GM06990 (cell line): ENCODE data around the gene SLC25A42.

Source experiments
- DNase-seq: peaks from one replicate; pipeline ENCODE4 v3.0.0-alpha.2; 2011; ENCODE audit not compliant: insufficient read length; ENCODE audit errors: extremely low read depth
- H3K27me3 ChIP-seq: replicated peaks from 2 replicates; pipeline ENCODE4 v1.6.0; 2011; ENCODE audit warnings: low read length; ENCODE audit not compliant: control insufficient read depth, insufficient read depth
- H3K36me3 ChIP-seq: 2 replicates; pipeline ENCODE4 v1.5.1; 2011; ENCODE audit warnings: low read length; ENCODE audit not compliant: control insufficient read depth, insufficient read depth
- H3K4me3 ChIP-seq: replicated peaks from 2 replicates; pipeline ENCODE4 v1.5.1; 2011; ENCODE audit warnings: low read depth, mild to moderate bottlenecking, control low read depth, low read length
- TF ChIP-seq, protein P1 (sequence below): IDR thresholded peaks from 2 replicates; pipeline ENCODE4 v1.5.1; 2011; ENCODE audit warnings: low read length, control low read depth, mild to moderate bottlenecking, inconsistent platforms; ENCODE audit not compliant: insufficient read depth, poor library complexity, severe bottlenecking

SLC25A42 gene

DNA sequence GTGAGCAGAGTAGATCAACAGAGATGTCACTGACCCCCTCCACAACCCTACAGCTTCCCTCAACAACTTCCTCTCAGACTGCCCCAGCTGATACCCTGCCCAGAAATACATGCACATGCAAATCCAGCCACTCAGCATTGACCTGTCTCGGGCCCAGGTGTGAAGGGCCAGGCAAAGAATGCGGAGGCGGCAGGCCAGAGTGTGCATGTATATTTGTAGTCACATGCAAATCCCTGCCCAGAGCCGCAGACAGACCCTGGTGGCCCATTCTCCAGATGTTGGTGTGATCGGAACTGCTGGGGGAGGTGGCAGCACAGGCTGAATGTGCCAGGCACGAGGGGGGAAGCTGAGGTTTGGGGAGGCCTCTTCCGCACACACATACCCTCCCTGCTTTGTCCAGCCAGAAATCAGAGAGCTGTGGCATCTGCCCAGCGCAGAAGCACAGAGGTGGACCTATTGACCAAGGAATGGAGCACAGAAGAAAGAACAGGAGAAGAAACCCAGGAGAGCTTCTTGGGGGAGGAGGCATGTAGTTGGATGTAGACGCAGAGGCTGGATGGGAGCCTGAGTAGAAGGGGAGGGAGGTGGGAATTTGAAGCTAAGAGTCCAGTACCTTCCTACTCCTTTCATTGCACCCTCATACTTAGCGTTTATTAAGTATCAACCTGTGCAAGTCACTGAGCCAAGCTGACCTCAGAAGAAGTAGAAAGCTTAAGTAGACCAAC is 91.9 kb downstream of the SLC25A42 start:
- Histone ChIP-seq H3K27me3 (no peaks in the 10 kb centered on the region), H3K36me3 (no peaks in the 10 kb centered on the region; the same call in none of the 2 replicates), H3K4me3 (no peak overlapping the region)
- DNase-seq: peak; percentile 86
- TF ChIP-seq, protein P1, sequence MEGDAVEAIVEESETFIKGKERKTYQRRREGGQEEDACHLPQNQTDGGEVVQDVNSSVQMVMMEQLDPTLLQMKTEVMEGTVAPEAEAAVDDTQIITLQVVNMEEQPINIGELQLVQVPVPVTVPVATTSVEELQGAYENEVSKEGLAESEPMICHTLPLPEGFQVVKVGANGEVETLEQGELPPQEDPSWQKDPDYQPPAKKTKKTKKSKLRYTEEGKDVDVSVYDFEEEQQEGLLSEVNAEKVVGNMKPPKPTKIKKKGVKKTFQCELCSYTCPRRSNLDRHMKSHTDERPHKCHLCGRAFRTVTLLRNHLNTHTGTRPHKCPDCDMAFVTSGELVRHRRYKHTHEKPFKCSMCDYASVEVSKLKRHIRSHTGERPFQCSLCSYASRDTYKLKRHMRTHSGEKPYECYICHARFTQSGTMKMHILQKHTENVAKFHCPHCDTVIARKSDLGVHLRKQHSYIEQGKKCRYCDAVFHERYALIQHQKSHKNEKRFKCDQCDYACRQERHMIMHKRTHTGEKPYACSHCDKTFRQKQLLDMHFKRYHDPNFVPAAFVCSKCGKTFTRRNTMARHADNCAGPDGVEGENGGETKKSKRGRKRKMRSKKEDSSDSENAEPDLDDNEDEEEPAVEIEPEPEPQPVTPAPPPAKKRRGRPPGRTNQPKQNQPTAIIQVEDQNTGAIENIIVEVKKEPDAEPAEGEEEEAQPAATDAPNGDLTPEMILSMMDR: no peak

DNA sequence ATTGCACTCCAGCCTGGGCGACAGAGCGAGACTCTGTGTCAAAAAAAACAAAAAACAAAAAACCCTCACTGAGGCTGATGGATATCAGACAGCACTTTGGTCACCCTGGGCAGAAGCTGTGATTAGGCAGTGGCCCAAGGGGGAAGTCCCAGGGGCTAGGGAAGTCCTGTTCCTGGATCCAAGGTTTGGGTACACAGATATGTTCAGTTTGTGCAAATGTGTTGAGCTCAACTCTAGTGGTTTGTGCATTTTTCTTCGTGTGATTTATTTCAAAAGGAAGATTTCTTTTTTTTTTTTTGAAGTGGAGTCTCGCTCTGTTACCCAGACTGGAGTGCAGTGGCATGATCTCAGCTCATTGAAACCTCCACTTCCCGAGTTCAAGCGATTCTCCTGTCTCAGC is 94.0 kb downstream of the SLC25A42 start:
- Histone ChIP-seq H3K4me3 (no peak overlapping the region), H3K36me3 (no peaks in the 10 kb centered on the region; the same call in 1 of the 2 replicates), H3K27me3 (no peaks in the 10 kb centered on the region)
- no peak for DNase-seq
- TF ChIP-seq, protein P1: no peak

DNA sequence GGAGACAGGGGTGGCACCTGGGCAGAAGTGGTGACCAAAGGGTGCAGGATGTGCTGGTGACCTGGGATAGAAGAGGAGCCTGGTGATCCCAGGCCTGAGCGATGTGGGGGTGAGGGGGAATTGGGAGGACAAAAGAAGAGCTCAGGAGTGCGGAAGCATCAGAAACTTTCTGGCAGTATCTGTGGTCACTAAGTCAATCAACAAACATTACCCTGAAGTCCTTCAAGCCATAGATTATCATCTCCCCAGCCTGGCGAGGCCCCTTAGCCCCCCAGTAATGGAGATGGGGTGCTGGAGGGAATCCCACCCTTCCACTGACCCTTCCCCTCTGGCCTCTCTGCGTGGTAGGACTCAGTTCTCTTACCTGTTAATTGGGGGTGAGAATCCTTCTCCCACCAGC is 95.7 kb downstream of the SLC25A42 start:
- no peaks in the 10 kb centered on the region for H3K36me3 ChIP-seq
- H3K4me3 ChIP-seq: no peak overlapping the region
- TF ChIP-seq, protein P1: no peak
- H3K27me3 ChIP-seq: no peaks in the 10 kb centered on the region
- DNase-seq: no peak

DNA sequence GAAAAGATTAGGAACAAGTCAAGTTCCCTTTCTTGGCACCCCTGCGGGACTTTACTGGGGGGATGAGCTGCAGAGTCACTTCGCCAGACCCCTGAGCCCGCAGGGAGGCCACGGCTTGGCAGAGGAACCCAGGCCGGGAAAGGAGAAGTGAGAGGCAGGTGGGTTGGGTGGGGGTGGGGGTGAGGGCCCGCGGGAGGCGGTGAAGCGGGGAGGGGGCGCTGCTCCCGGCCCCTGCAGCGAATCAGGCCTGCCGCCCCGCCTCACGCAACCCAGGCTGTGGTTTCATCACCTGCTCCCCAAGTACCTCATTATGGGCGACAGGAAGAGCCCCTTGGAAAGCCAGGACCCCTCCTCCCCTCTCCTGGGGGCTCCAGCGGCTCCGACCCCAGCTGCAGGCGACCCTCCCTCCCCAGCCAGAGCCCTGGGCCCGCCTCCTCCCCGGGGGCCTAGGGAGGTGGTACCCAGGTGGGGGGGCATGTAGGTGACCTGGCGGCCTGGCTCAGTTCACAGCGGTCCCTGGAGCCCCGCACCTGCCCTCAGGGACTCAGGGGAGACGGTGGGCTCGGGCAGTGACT is 96.8 kb downstream of the SLC25A42 start:
- H3K4me3 ChIP-seq: peak overlapping the region; percentile 33; the same call in 1 of the 2 replicates
- H3K36me3 ChIP-seq: no peaks in the 10 kb centered on the region
- H3K27me3 ChIP-seq: no peaks in the 10 kb centered on the region
- TF ChIP-seq, protein P1: no peak
- peak; percentile 90 for DNase-seq

DNA sequence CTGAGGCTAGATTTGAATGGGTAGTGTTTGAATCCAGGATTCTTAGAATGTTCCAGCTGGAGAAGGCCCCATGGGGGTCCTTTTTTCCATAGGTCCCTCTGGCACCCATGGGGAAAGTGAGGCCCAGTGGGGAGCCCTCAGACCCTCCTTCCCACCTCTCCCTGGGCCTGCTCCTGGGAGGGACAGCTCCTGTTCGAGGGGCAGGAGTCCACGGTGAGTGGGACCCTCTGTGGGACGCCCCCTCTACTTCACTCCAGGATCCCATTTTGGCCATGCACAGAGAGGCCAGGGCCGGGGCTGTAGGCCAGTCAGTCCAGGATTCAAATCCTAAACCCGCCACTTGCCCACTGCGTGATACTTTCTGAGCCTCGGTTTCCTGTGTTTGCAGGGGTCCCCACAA is 98.7 kb downstream of the SLC25A42 start:
- Histone ChIP-seq H3K36me3 (no peaks in the 10 kb centered on the region), H3K27me3 (no peaks in the 10 kb centered on the region), H3K4me3 (no peak overlapping the region)
- TF ChIP-seq, protein P1: no peak
- DNase-seq: no peak
